Natural killer cell (primary cell): Measurements from ENCODE around the gene YLPM1. TPM values are rescaled to one million over a fixed set of nuclear protein-coding genes. Genes with fewer than 3 reads are reported as not detected.

Experiments used
- ATAC-seq, 3 donors: fragments of 150-1000 bp in 2 of 3; fragments of 200-7000 bp in 1 of 3; cut with Tn5 transposase; 1 replicate in 1 of 3; 2 replicates in 2 of 3; pipeline ENCODE4 v1.10.0; 2021; ENCODE audit warnings: mild to moderate bottlenecking in 2 of 3, moderate library complexity in 2 of 3
- DNase-seq, 2 donors: peaks; one replicate each; pipeline versions ENCODE4 v3.0.0 to v3.0.0-alpha.2; 2013 to 2021; ENCODE audit warnings: mixed read lengths in 1 of 2
- H3K27ac ChIP-seq: one replicate; pipeline ENCODE4 v1.5.1; 2013; ENCODE audit warnings: mild to moderate bottlenecking, low read length
- H3K27me3 ChIP-seq: one replicate; pipeline ENCODE4 v1.6.1; 2013; ENCODE audit warnings: low read length; ENCODE audit not compliant: control insufficient read depth, insufficient read depth
- H3K36me3 ChIP-seq: one replicate; pipeline ENCODE4 v1.6.1; 2013; ENCODE audit warnings: low read length; ENCODE audit not compliant: control insufficient read depth, insufficient read depth
- H3K4me1 ChIP-seq: one replicate; pipeline ENCODE4 v1.6.1; 2013; ENCODE audit warnings: low read length; ENCODE audit not compliant: control insufficient read depth, insufficient read depth
- H3K4me3 ChIP-seq: one replicate; pipeline ENCODE4 v1.5.1; 2013; ENCODE audit warnings: low read length
- H3K9me3 ChIP-seq: one replicate; pipeline ENCODE4 v1.6.1; 2013; ENCODE audit warnings: low read length; ENCODE audit not compliant: control insufficient read depth, insufficient read depth
- H3K27ac Mint-ChIP-seq, 2 donors: one replicate each; pipeline ENCODE4 v1.8.0; 2022; ENCODE audit warnings: mild to moderate bottlenecking in 2 of 2, mixed read lengths in 2 of 2, moderate library complexity in 1 of 2
- H3K27me3 Mint-ChIP-seq, 2 donors: one replicate each; pipeline ENCODE4 v1.8.0; 2022; ENCODE audit warnings: low read depth in 2 of 2, mixed read lengths in 2 of 2
- H3K36me3 Mint-ChIP-seq: one replicate; pipeline ENCODE4 v1.8.0; 2022; ENCODE audit warnings: mixed read lengths
- H3K4me1 Mint-ChIP-seq, 2 donors: one replicate each; pipeline ENCODE4 v1.8.0; 2022; ENCODE audit warnings: mixed read lengths in 2 of 2
- H3K4me3 Mint-ChIP-seq: one replicate; pipeline ENCODE4 v1.8.0; 2022; ENCODE audit warnings: mild to moderate bottlenecking, moderate library complexity, mixed read lengths
- H3K9me3 Mint-ChIP-seq, 2 donors: one replicate each; pipeline ENCODE4 v1.8.0; 2022; ENCODE audit warnings: mixed read lengths in 2 of 2
- CTCF ChIP-seq: fragments of 200-600 bp; IDR thresholded peaks from one replicate; pipeline ENCODE4 v1.8.0; 2022; ENCODE audit warnings: antibody characterized with exemption
- WGBS: methylation state at CpG from one replicate; pipeline ENCODE4 v1.1.7; 2013; ENCODE audit warnings: missing lambda C conversion rate; ENCODE audit not compliant: insufficient coverage; 5-methylcytosine and 5-hydroxymethylcytosine counted together
- intact Hi-C: fragments of 100-400 bp; cut with micrococcal nuclease; formaldehyde crosslinking; loops from one replicate; pipeline ENCODE4 v1.14.2; 2022
- total RNA-seq, 4 donors: library from RNA; stranded (reverse); fragments of 120-200 nt in 1 of 4; gene quantifications; one replicate each; pipeline versions ENCODE4 v1.2.3 to v1.2.4, GENCODE V29; 2013 to 2022

YLPM1 gene
- total RNA-seq, result 100 to 1,000 TPM in 1 of 3 donors, 10 to 100 TPM in 2; 86.1 to 101 (median 93.3) TPM
- 111 TPM for total RNA-seq (2013)

- Histone ChIP-seq H3K4me1 (peaks cover 13% of the 10 kb centered on the region), H3K27me3 (no peaks in the 10 kb centered on the region), H3K4me3 (peak within 1 kb of the TSS; percentile 96), H3K36me3 (no peaks in the 10 kb centered on the region), H3K9me3 (no peaks in the 10 kb centered on the region), H3K27ac (peak within 1 kb of the TSS; percentile 93)
- DNase-seq (peak; percentile 87 to 98), ATAC-seq (peak; percentile 94 to 99 (median 95))
- H3K36me3 Mint-ChIP-seq, result no peaks in the 10 kb centered on the region
- H3K27me3 Mint-ChIP-seq, result peaks cover 0 to 2% of the 10 kb centered on the region in 2 donors
- H3K27ac Mint-ChIP-seq, result peak within 1 kb of the TSS; percentile 91 to 94
- H3K4me1 Mint-ChIP-seq, result peaks cover 45 to 46% of the 10 kb centered on the region in 2 donors
- intact Hi-C loops, result loop anchor here (1.0 to 10.0 kb wide), 5 partner anchors 50 to 268 kb away; partner anchors contain the start of genes AREL1, FCF1, ISCA2 and NPC2
- peak; percentile 57 for TF ChIP-seq CTCF
- H3K9me3 Mint-ChIP-seq, result no peaks in the 10 kb centered on the region
- under 1% methylated on average over 76 of the region's 76 CpGs for WGBS
- peak within 1 kb of the TSS; percentile 92 for H3K4me3 Mint-ChIP-seq
These were observed at the start of gene YLPM1 for GRCh38 chr14:74762917-74763802. Gene YLPM1 (plus strand): TSS chr14:74763316. CDS start chr14:74763490, 174 bp downstream.

GRCh38 chr14:74713395-74713735 is 49.8 kb upstream of the YLPM1 start:
- H3K36me3 Mint-ChIP-seq, result peaks cover 7% of the 10 kb centered on the region
- intact Hi-C loops, result loop anchor here (1.0 to 5.0 kb wide), 5 partner anchors 50 to 949 kb away; partner anchors contain the start of genes ERG28, ISCA2, NPC2 and TTLL5

GRCh38 chr14:74720526-74720925 is 42.6 kb upstream of the YLPM1 start:
- intact Hi-C loops, result no loop called here
- Mint-ChIP-seq H3K4me1 (peaks cover 4% of the 10 kb centered on the region in 2 donors), H3K36me3 (peaks cover 9% of the 10 kb centered on the region), H3K9me3 (no peaks in the 10 kb centered on the region), H3K27ac (peak overlapping the region in 1 of 2 donors; percentile 48), H3K27me3 (no peaks in the 10 kb centered on the region), H3K4me3 (no peak overlapping the region)
- TF ChIP-seq CTCF, result no peak
- Histone ChIP-seq H3K4me3 (no peak overlapping the region), H3K36me3 (peaks cover 46% of the 10 kb centered on the region), H3K27ac (no peak overlapping the region), H3K9me3 (no peaks in the 10 kb centered on the region), H3K27me3 (no peaks in the 10 kb centered on the region), H3K4me1 (no peaks in the 10 kb centered on the region)
- ATAC-seq (no peak), DNase-seq (no peak)

More at GRCh38 chr14:74713395-74713735, 49.8 kb upstream of the YLPM1 start:
- Histone ChIP-seq H3K4me1 (peaks cover 7% of the 10 kb centered on the region), H3K36me3 (peaks cover 26% of the 10 kb centered on the region), H3K9me3 (no peaks in the 10 kb centered on the region), H3K27me3 (no peaks in the 10 kb centered on the region), H3K4me3 (peak overlapping the region; percentile 76), H3K27ac (peak overlapping the region; percentile 87)
- DNase-seq (no peak), ATAC-seq (peak in 1 of 3 donors; percentile 16)
- no peaks in the 10 kb centered on the region for H3K9me3 Mint-ChIP-seq
- TF ChIP-seq CTCF, result no peak
- peak overlapping the region; percentile 97 for H3K4me3 Mint-ChIP-seq
- WGBS, result 19% methylated on average over 6 of the region's 6 CpGs
- H3K27ac Mint-ChIP-seq, result peak overlapping the region; percentile 97 to 99
- H3K4me1 Mint-ChIP-seq, result peaks cover 48 to 50% of the 10 kb centered on the region in 2 donors
- H3K27me3 Mint-ChIP-seq, result no peaks in the 10 kb centered on the region
